HEK293 (cell line): ENCODE measurements around the gene ANO9.

Source experiments
- CTCF ChIA-PET: fragments of 350-600 bp; formaldehyde crosslinking; extraction: SDS; loops from one replicate; lab custom pipeline; 2021; ENCODE audit warnings: antibody characterized with exemption; lab: Yijun Ruan, JAX
- POLR2A ChIA-PET: fragments of 300-600 bp; formaldehyde crosslinking; extraction: SDS; loops from one replicate; lab custom pipeline; 2020; ENCODE audit warnings: antibody characterized with exemption, inconsistent platforms; lab: Yijun Ruan, JAX
- H3K27ac ChIP-seq: fragments of 200-500 bp; sonication (Bioruptor generic); 2 replicates; pipeline ENCODE4 v1.5.1; 2014; ENCODE audit warnings: low read depth, low read length, control low read depth, inconsistent platforms; ENCODE audit errors: extremely low read depth
- H3K36me3 ChIP-seq, 2 experiments: fragments of 200-500 bp in 1 of 2; sonication (Bioruptor generic) in 1 of 2; 1 replicate in 1 of 2; 2 replicates in 1 of 2; pipeline ENCODE4 v1.5.1; 2014 to 2017; ENCODE audit warnings: inconsistent platforms in 2 of 2, low read length in 2 of 2; ENCODE audit not compliant: control insufficient read depth in 2 of 2, insufficient read depth in 1 of 2
- H3K4me1 ChIP-seq: fragments of 200-500 bp; sonication (Bioruptor generic); 2 replicates; pipeline ENCODE4 v1.5.1; 2014; ENCODE audit warnings: mild to moderate bottlenecking, low read length, inconsistent platforms; ENCODE audit not compliant: control insufficient read depth, insufficient read depth
- H3K4me3 ChIP-seq: 2 replicates; pipeline ENCODE4 v1.5.1; 2011; ENCODE audit warnings: low read depth, mild to moderate bottlenecking, control low read depth, low read length, moderate library complexity
- H3K9me3 ChIP-seq: fragments of 200-500 bp; sonication (Bioruptor generic); 2 replicates; pipeline ENCODE4 v1.5.1; 2014; ENCODE audit warnings: low read depth, low read length, inconsistent platforms; ENCODE audit not compliant: control insufficient read depth, insufficient read depth
- MZF1 ChIP-seq: fragments of 450-650 bp; formaldehyde crosslinking; IDR thresholded peaks from 2 replicates; pipeline ENCODE4 v1.5.1; 2017; ENCODE audit warnings: missing biosample characterization, missing genetic modification characterization, borderline replicate concordance
- PRDM4 ChIP-seq: fragments of 450-650 bp; formaldehyde crosslinking; IDR thresholded peaks from 2 replicates; pipeline ENCODE4 v1.5.1; 2017; ENCODE audit warnings: missing biosample characterization, missing genetic modification characterization
- RBAK ChIP-seq: fragments of 450-650 bp; formaldehyde crosslinking; IDR thresholded peaks from 2 replicates; pipeline ENCODE4 v1.5.1; 2016; ENCODE audit warnings: missing biosample characterization, missing genetic modification characterization
- YY2 ChIP-seq: fragments of 450-650 bp; formaldehyde crosslinking; IDR thresholded peaks from 2 replicates; pipeline ENCODE4 v1.5.1; 2016; ENCODE audit warnings: missing biosample characterization, missing genetic modification characterization
- ZIC2 ChIP-seq: fragments of 450-650 bp; formaldehyde crosslinking; IDR thresholded peaks from 2 replicates; pipeline ENCODE4 v1.5.1; 2016; ENCODE audit warnings: missing biosample characterization, missing genetic modification characterization
- ZNF423 ChIP-seq: fragments of 450-650 bp; formaldehyde crosslinking; IDR thresholded peaks from 2 replicates; pipeline ENCODE4 v1.5.1; 2016; ENCODE audit warnings: missing biosample characterization, missing genetic modification characterization
- ZNF488 ChIP-seq: fragments of 450-650 bp; formaldehyde crosslinking; IDR thresholded peaks from 2 replicates; pipeline ENCODE4 v1.5.1; 2016; ENCODE audit warnings: missing biosample characterization, missing genetic modification characterization
- ZNF558 ChIP-seq: fragments of 450-650 bp; formaldehyde crosslinking; IDR thresholded peaks from 2 replicates; pipeline ENCODE4 v1.5.1; 2016; ENCODE audit warnings: missing biosample characterization, missing genetic modification characterization
- ZNF600 ChIP-seq: fragments of 450-650 bp; formaldehyde crosslinking; IDR thresholded peaks from 2 replicates; pipeline ENCODE4 v1.5.1; 2016; ENCODE audit warnings: missing biosample characterization, missing genetic modification characterization
- TF ChIP-seq, protein P1 (sequence below): fragments of 450-650 bp; formaldehyde crosslinking; IDR thresholded peaks from 2 replicates; pipeline ENCODE4 v1.5.1; 2016; ENCODE audit warnings: missing biosample characterization, missing genetic modification characterization, low read depth
- TF ChIP-seq, protein P2 (sequence below): fragments of 450-650 bp; formaldehyde crosslinking; IDR thresholded peaks from 2 replicates; pipeline ENCODE4 v1.5.1; 2016; ENCODE audit warnings: missing biosample characterization, missing genetic modification characterization
- TF ChIP-seq, protein P3 (sequence below): fragments of 450-650 bp; formaldehyde crosslinking; IDR thresholded peaks from 2 replicates; pipeline ENCODE4 v1.5.1; 2017; ENCODE audit warnings: missing biosample characterization, missing genetic modification characterization
- TF ChIP-seq, protein P4 (sequence below): fragments of 450-650 bp; formaldehyde crosslinking; IDR thresholded peaks from 2 replicates; pipeline ENCODE4 v1.5.1; 2016; ENCODE audit warnings: missing biosample characterization, missing genetic modification characterization
- TF ChIP-seq, protein P5 (sequence below): fragments of 450-650 bp; formaldehyde crosslinking; IDR thresholded peaks from 2 replicates; pipeline ENCODE4 v1.5.1; 2016; ENCODE audit warnings: missing biosample characterization, missing genetic modification characterization

ANO9 gene

DNA sequence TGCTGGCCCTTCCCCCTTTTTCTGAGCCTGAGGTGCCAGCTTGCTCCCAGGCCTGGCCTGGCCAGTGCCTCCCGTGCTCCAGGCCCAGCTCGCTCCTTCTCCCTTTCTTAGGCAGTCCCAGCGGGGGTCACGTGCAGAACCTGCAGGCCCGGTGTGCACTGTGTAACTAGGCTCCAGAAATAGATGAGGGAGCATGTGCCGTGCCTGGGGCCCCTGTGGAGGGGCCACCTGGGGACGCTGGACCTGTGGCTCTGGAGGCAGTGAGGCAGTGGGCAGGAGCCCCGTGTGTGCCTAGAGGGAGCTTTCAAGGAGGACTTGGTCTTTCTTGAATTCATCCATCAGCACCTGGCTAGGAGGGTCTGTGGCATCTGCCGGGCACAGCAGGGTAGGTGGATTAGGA is 19.8 kb upstream of the ANO9 start:
- ChIA-PET POLR2A (no interaction called here), CTCF (no interaction called here)
- H3K4me3 ChIP-seq: no peak overlapping the region
- peak; percentile 71 for TF ChIP-seq ZIC2 (tag by site-specific recombination)
- TF ChIP-seq, protein P1, sequence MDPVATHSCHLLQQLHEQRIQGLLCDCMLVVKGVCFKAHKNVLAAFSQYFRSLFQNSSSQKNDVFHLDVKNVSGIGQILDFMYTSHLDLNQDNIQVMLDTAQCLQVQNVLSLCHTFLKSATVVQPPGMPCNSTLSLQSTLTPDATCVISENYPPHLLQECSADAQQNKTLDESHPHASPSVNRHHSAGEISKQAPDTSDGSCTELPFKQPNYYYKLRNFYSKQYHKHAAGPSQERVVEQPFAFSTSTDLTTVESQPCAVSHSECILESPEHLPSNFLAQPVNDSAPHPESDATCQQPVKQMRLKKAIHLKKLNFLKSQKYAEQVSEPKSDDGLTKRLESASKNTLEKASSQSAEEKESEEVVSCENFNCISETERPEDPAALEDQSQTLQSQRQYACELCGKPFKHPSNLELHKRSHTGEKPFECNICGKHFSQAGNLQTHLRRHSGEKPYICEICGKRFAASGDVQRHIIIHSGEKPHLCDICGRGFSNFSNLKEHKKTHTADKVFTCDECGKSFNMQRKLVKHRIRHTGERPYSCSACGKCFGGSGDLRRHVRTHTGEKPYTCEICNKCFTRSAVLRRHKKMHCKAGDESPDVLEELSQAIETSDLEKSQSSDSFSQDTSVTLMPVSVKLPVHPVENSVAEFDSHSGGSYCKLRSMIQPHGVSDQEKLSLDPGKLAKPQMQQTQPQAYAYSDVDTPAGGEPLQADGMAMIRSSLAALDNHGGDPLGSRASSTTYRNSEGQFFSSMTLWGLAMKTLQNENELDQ (tag by site-specific recombination): no peak
- no peak overlapping the region for H3K27ac ChIP-seq
- peaks cover 0 to 60% of the 10 kb centered on the region in 2 experiments; a peak in 1 of 3 replicates for H3K36me3 ChIP-seq
- H3K4me1 ChIP-seq: no peaks in the 10 kb centered on the region
- no peaks in the 10 kb centered on the region for H3K9me3 ChIP-seq

DNA sequence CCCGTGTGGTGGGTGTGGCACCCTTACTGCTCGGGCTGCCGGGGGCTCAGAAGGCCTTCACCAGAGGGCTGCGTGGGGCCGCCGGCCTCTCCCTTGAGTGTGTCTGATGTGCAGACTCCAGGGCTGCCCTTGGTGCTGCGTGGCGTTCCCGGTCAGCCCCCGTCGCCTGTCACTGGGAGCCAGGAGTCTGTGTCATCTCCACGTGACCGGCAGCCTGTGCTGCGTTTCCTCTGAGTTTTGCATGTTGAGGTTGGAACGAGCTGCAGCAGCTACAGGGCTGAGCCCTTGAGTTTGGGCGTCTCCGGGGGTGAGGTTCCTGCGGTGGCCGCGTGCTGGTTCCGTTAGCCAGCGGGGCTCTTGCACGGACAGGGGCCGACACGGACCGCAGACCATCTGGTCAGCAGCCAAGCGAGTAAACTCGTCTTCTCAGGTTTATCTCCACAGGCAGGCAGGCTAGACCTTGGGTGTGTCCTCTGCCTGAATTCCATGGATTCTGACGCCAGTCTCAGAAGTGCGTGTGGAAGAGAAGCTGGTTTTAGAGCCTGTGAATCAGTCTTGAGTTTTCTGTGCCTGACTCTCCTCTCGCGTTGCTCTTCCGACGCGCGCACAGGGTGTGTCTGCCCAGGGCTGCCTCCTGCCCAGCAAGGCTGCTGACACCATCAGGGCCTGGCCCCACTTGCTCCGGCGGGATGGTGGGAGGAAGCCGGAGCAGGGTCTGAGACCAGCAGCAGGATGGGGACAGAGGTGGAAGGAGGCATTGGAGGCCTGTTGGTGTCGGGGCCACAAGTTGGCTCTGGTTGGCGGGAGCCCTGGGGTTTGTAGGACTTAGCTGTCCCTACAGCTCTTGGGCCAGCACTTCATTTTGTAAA is 18.8 kb upstream of the ANO9 start:
- no peak overlapping the region for H3K4me3 ChIP-seq
- POLR2A ChIA-PET: no interaction called here
- peak; percentile 53 for TF ChIP-seq ZNF600
- no peak for TF ChIP-seq ZNF423 (tag by site-specific recombination)
- TF ChIP-seq, all 188 proteins: peak for 1
- CTCF ChIA-PET: no interaction called here
- H3K9me3 ChIP-seq: no peaks in the 10 kb centered on the region
- peaks cover 0 to 64% of the 10 kb centered on the region in 2 experiments; a peak in 1 of 3 replicates for H3K36me3 ChIP-seq
- H3K27ac ChIP-seq: no peak overlapping the region
- H3K4me1 ChIP-seq: no peaks in the 10 kb centered on the region

- POLR2A ChIA-PET: no interaction called here
- no peak for TF ChIP-seq ZNF488 (tag by site-specific recombination)
- no peak for TF ChIP-seq ZNF558 (tag by site-specific recombination)
- no peak for TF ChIP-seq YY2 (tag by site-specific recombination)
- TF ChIP-seq, protein P2, sequence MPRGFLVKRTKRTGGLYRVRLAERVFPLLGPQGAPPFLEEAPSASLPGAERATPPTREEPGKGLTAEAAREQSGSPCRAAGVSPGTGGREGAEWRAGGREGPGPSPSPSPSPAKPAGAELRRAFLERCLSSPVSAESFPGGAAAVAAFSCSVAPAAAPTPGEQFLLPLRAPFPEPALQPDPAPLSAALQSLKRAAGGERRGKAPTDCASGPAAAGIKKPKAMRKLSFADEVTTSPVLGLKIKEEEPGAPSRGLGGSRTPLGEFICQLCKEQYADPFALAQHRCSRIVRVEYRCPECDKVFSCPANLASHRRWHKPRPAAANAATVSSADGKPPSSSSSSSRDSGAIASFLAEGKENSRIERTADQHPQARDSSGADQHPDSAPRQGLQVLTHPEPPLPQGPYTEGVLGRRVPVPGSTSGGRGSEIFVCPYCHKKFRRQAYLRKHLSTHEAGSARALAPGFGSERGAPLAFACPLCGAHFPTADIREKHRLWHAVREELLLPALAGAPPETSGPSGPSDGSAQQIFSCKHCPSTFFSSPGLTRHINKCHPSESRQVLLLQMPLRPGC: no peak
- TF ChIP-seq, protein P3, sequence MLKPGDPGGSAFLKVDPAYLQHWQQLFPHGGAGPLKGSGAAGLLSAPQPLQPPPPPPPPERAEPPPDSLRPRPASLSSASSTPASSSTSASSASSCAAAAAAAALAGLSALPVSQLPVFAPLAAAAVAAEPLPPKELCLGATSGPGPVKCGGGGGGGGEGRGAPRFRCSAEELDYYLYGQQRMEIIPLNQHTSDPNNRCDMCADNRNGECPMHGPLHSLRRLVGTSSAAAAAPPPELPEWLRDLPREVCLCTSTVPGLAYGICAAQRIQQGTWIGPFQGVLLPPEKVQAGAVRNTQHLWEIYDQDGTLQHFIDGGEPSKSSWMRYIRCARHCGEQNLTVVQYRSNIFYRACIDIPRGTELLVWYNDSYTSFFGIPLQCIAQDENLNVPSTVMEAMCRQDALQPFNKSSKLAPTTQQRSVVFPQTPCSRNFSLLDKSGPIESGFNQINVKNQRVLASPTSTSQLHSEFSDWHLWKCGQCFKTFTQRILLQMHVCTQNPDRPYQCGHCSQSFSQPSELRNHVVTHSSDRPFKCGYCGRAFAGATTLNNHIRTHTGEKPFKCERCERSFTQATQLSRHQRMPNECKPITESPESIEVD (tag by site-specific recombination): no peak
- no peak for TF ChIP-seq MZF1
- no peak for TF ChIP-seq PRDM4 (tag by site-specific recombination)
- TF ChIP-seq, protein P4, sequence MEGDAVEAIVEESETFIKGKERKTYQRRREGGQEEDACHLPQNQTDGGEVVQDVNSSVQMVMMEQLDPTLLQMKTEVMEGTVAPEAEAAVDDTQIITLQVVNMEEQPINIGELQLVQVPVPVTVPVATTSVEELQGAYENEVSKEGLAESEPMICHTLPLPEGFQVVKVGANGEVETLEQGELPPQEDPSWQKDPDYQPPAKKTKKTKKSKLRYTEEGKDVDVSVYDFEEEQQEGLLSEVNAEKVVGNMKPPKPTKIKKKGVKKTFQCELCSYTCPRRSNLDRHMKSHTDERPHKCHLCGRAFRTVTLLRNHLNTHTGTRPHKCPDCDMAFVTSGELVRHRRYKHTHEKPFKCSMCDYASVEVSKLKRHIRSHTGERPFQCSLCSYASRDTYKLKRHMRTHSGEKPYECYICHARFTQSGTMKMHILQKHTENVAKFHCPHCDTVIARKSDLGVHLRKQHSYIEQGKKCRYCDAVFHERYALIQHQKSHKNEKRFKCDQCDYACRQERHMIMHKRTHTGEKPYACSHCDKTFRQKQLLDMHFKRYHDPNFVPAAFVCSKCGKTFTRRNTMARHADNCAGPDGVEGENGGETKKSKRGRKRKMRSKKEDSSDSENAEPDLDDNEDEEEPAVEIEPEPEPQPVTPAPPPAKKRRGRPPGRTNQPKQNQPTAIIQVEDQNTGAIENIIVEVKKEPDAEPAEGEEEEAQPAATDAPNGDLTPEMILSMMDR (tag by site-specific recombination): no peak
- TF ChIP-seq RBAK (tag by site-specific recombination): no peak
- TF ChIP-seq, protein P5, sequence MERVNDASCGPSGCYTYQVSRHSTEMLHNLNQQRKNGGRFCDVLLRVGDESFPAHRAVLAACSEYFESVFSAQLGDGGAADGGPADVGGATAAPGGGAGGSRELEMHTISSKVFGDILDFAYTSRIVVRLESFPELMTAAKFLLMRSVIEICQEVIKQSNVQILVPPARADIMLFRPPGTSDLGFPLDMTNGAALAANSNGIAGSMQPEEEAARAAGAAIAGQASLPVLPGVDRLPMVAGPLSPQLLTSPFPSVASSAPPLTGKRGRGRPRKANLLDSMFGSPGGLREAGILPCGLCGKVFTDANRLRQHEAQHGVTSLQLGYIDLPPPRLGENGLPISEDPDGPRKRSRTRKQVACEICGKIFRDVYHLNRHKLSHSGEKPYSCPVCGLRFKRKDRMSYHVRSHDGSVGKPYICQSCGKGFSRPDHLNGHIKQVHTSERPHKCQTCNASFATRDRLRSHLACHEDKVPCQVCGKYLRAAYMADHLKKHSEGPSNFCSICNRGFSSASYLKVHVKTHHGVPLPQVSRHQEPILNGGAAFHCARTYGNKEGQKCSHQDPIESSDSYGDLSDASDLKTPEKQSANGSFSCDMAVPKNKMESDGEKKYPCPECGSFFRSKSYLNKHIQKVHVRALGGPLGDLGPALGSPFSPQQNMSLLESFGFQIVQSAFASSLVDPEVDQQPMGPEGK (tag by site-specific recombination): no peak
These were observed 17.9 kb upstream of the ANO9 start for GRCh38 chr11:459511-460220.

More at GRCh38 chr11:459511-460220, 17.9 kb upstream of the ANO9 start:
- CTCF ChIA-PET: no interaction called here
- Histone ChIP-seq H3K36me3 (peaks cover 0 to 67% of the 10 kb centered on the region in 2 experiments; a peak in 1 of 3 replicates), H3K27ac (no peak overlapping the region), H3K4me1 (no peaks in the 10 kb centered on the region), H3K9me3 (no peaks in the 10 kb centered on the region), H3K4me3 (no peak overlapping the region)
